ENCODE measurements around the gene MYO1E. TPM values are rescaled to one million over a fixed set of nuclear protein-coding genes. Genes with fewer than 3 reads are reported as not detected.

MYO1E gene
- total and polyA plus RNA-seq, 2 of the 4 experiments (the other 2 are of a cell fraction): 13.4 to 37.3 TPM

DNA sequence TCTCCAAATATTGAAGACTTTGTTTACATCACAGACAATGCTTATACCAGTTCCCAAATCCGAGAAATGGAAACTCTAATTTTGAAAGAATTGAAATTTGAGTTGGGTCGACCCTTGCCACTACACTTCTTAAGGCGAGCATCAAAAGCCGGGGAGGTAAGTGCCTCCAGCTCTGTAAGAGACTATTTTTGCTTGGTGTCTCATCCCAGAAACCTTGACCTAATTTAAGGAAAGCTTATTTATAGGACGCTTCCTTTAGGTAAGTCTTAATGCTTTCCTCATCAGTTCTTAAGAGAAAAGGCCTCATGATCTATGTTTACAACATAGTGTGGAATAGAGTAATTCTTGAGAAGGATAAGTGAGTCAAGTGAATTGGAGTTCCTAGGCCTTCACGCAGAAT lies 255.9 kb downstream of the MYO1E start:
- Histone ChIP-seq H3K79me1 (ENCODE audit: low read depth in 1 of 2, low read length in 2 of 2) (peaks cover 12 to 33% of the 10 kb centered on the region in 2 experiments), H4K8ac (ENCODE audit: low read depth in 2 of 2, low read length in 2 of 2) (no peak overlapping the region), H3K4ac (ENCODE audit: low read depth, low read length) (no peak overlapping the region), H4K5ac (ENCODE audit: low read depth, low read length) (no peak overlapping the region), H2AK9ac (replicated peaks; ENCODE audit: low read depth, low read length, poor library complexity) (no peak overlapping the region), H2AFZ (replicated peaks; ENCODE audit: low read length, poor library complexity) (no peak overlapping the region), H3K9ac (ENCODE audit: low read depth, low read length) (no peak overlapping the region), H3K9me3 (ENCODE audit: control insufficient read depth, insufficient read depth, low read length) (no peaks in the 10 kb centered on the region), H2BK5ac (ENCODE audit: low read depth, low read length, poor library complexity, severe bottlenecking) (no peak overlapping the region), H3K9me1 (ENCODE audit: insufficient read depth, low read length) (no peaks in the 10 kb centered on the region), H2BK15ac (ENCODE audit: low read depth, low read length) (no peak overlapping the region), H4K91ac (ENCODE audit: insufficient read depth, low read depth, low read length) (no peak overlapping the region), H2AK5ac (ENCODE audit: low read depth, low read length) (no peak overlapping the region), H3K27ac (ENCODE audit: insufficient read depth, low read length) (no peak overlapping the region), H3K18ac (ENCODE audit: low read depth, low read length) (no peak overlapping the region), H2BK20ac (ENCODE audit: low read depth, low read length) (no peak overlapping the region), H3K36me3 (ENCODE audit: control insufficient read depth, insufficient read depth, low read length) (peaks cover 11% of the 10 kb centered on the region), H2BK120ac (ENCODE audit: low read depth, low read length) (no peak overlapping the region), H3K4me3 (ENCODE audit: insufficient read depth, low read depth, low read length) (no peak overlapping the region), H3K23ac (ENCODE audit: low read depth, low read length) (no peak overlapping the region), H3K27me3 (ENCODE audit: control insufficient read depth, insufficient read depth, low read length) (no peaks in the 10 kb centered on the region), H3K4me1 (ENCODE audit: control insufficient read depth, insufficient read depth, low read length) (no peaks in the 10 kb centered on the region), H3K56ac (ENCODE audit: extremely low read depth, insufficient read depth, low read length) (no peak overlapping the region), H3K4me2 (ENCODE audit: low read depth, low read length) (no peak overlapping the region), H4K20me1 (ENCODE audit: insufficient read depth, low read length) (no peaks in the 10 kb centered on the region), H3K14ac (replicated peaks; ENCODE audit: low read depth, low read length) (no peak overlapping the region)
- ATAC-seq (ENCODE audit: low read depth): no peak
- TF ChIP-seq SMC3 (IDR thresholded peaks at IDR 0.05; ENCODE audit: low read depth, low read length): no peak
- TF ChIP-seq RCOR1 (IDR thresholded peaks at IDR 0.05; ENCODE audit: insufficient replicate concordance, low read length): no peak
- TF ChIP-seq CHD1 (IDR thresholded peaks at IDR 0.05; ENCODE audit: low read depth, low read length): no peak
- TF ChIP-seq RFX5 (IDR thresholded peaks at IDR 0.05; ENCODE audit: low read depth, low read length): no peak
- TF ChIP-seq FOS (IDR thresholded peaks at IDR 0.05; ENCODE audit: low read depth, low read length): no peak
- TF ChIP-seq POLR2A (IDR thresholded peaks at IDR 0.05; ENCODE audit: low read depth, low read length): no peak
- no peak for TF ChIP-seq MAZ (IDR thresholded peaks at IDR 0.05; ENCODE audit: borderline replicate concordance, low read depth, low read length)
- POLR2A ChIA-PET (ENCODE audit: unreplicated experiment): no interaction called here
- 100% methylated on average over 1 of the region's 6 CpGs; no CpG with 5 or more reads in 1 of the 2 experiments for WGBS, 2 experiments (ENCODE audit: extremely low coverage in 2 of 2, insufficient read length in 1 of 2)
- BruUV-seq (replicated peaks): no TSS peak
- CTCF ChIA-PET: no interaction called here
- in situ Hi-C loops (cut with MboI; ENCODE audit: low sequenced_read_pairs) (no loop called here), dilution Hi-C loops (cut with HindIII; ENCODE audit: low sequenced_read_pairs, unreplicated experiment) (no loop called here), intact Hi-C loops (cut with micrococcal nuclease) (no loop called here)
- DNase-seq: no peak

All from IMR-90 (cell line).